Astrocyte (in vitro differentiated cells and primary cell): ENCODE results near the gene MBNL3. TPM values are rescaled to one million over a fixed set of nuclear protein-coding genes. Genes with fewer than 3 reads are reported as not detected.
A peak's percentile ranks its signal among the peaks of the same experiment; 100 is the strongest.

ENCODE experiments used
- DNase-seq: peaks from one replicate; pipeline ENCODE4 v3.0.0-alpha.2; 2010; ENCODE audit warnings: low read depth
- FAIRE-seq: peaks from 2 replicates; lab custom pipeline; 2011; peaks lifted over from hg19 to GRCh38; lab: Jason Lieb, UNC
- H2AFZ ChIP-seq: 2 replicates; pipeline ENCODE4 v1.6.0; 2012; ENCODE audit warnings: low read depth, low read length, inconsistent platforms
- H3K27ac ChIP-seq: 2 replicates; pipeline ENCODE4 v1.5.1; 2011; ENCODE audit warnings: low read depth, low read length, inconsistent platforms
- H3K27me3 ChIP-seq: 2 replicates; pipeline ENCODE4 v1.6.0; 2011; ENCODE audit warnings: low read length, inconsistent platforms; ENCODE audit not compliant: insufficient read depth
- H3K36me3 ChIP-seq: 2 replicates; pipeline ENCODE4 v1.5.1; 2011; ENCODE audit warnings: low read length, inconsistent platforms; ENCODE audit not compliant: insufficient read depth
- H3K4me1 ChIP-seq: 2 replicates; pipeline ENCODE4 v1.5.1; 2011; ENCODE audit warnings: low read length, inconsistent platforms; ENCODE audit not compliant: insufficient read depth
- H3K4me2 ChIP-seq: 2 replicates; pipeline ENCODE4 v1.6.0; 2012; ENCODE audit warnings: low read length, inconsistent platforms
- H3K4me3 ChIP-seq: 2 replicates; pipeline ENCODE4 v1.5.1; 2011; ENCODE audit warnings: low read depth, mild to moderate bottlenecking, low read length, inconsistent platforms; ENCODE audit not compliant: insufficient read depth
- H3K79me2 ChIP-seq: 2 replicates; pipeline ENCODE4 v1.6.0; 2012; ENCODE audit warnings: mild to moderate bottlenecking, low read length, inconsistent platforms; ENCODE audit not compliant: insufficient read depth
- H3K9ac ChIP-seq: 2 replicates; pipeline ENCODE4 v1.6.0; 2012; ENCODE audit warnings: mild to moderate bottlenecking, low read length, inconsistent platforms
- H3K9me3 ChIP-seq: 2 replicates; pipeline ENCODE4 v1.5.1; 2012; ENCODE audit warnings: low read depth, mild to moderate bottlenecking, low read length, inconsistent platforms; ENCODE audit not compliant: insufficient read depth
- H4K20me1 ChIP-seq: 2 replicates; pipeline ENCODE4 v1.6.0; 2012; ENCODE audit warnings: low read length, inconsistent platforms; ENCODE audit not compliant: insufficient read depth
- H3K27ac Mint-ChIP-seq: one replicate; pipeline ENCODE4 v1.8.0; 2021; ENCODE audit warnings: mild to moderate bottlenecking, mixed read lengths; ENCODE audit not compliant: unreplicated experiment
- H3K27me3 Mint-ChIP-seq: one replicate; pipeline ENCODE4 v1.8.0; 2021; ENCODE audit warnings: low read depth, mixed read lengths; ENCODE audit not compliant: unreplicated experiment
- H3K36me3 Mint-ChIP-seq: one replicate; pipeline ENCODE4 v1.8.0; 2021; ENCODE audit warnings: low read depth, mixed read lengths; ENCODE audit not compliant: unreplicated experiment
- H3K4me1 Mint-ChIP-seq: one replicate; pipeline ENCODE4 v1.8.0; 2021; ENCODE audit warnings: low read depth, mixed read lengths; ENCODE audit not compliant: unreplicated experiment
- H3K4me3 Mint-ChIP-seq: one replicate; pipeline ENCODE4 v1.8.0; 2021; ENCODE audit warnings: mild to moderate bottlenecking, moderate library complexity, mixed read lengths; ENCODE audit not compliant: unreplicated experiment
- H3K9me3 Mint-ChIP-seq: one replicate; pipeline ENCODE4 v1.8.0; 2021; ENCODE audit warnings: mild to moderate bottlenecking, mixed read lengths; ENCODE audit not compliant: unreplicated experiment
- EZH2 ChIP-seq: IDR thresholded peaks from 2 replicates; pipeline ENCODE4 v1.6.1; 2012; ENCODE audit warnings: mild to moderate bottlenecking, low read length, inconsistent platforms; ENCODE audit not compliant: insufficient read depth
- total RNA-seq: library from RNA; stranded (reverse); gene quantifications from 2 replicates; pipeline ENCODE4 v1.2.1, GENCODE V29; 2021
- TF ChIP-seq, protein P1 (sequence below): IDR thresholded peaks from 2 replicates; pipeline ENCODE4 v1.5.1; 2011; ENCODE audit warnings: low read depth, mild to moderate bottlenecking, inconsistent platforms, low read length, moderate library complexity; ENCODE audit not compliant: insufficient read depth

Gene MBNL3
- total RNA-seq, 1 donor from 2014 or later, result 4.1 TPM

GRCh38 chrX:132444936-132445335 is 43.9 kb downstream of the MBNL3 start:
- no peak for TF ChIP-seq EZH2
- TF ChIP-seq, protein P1, sequence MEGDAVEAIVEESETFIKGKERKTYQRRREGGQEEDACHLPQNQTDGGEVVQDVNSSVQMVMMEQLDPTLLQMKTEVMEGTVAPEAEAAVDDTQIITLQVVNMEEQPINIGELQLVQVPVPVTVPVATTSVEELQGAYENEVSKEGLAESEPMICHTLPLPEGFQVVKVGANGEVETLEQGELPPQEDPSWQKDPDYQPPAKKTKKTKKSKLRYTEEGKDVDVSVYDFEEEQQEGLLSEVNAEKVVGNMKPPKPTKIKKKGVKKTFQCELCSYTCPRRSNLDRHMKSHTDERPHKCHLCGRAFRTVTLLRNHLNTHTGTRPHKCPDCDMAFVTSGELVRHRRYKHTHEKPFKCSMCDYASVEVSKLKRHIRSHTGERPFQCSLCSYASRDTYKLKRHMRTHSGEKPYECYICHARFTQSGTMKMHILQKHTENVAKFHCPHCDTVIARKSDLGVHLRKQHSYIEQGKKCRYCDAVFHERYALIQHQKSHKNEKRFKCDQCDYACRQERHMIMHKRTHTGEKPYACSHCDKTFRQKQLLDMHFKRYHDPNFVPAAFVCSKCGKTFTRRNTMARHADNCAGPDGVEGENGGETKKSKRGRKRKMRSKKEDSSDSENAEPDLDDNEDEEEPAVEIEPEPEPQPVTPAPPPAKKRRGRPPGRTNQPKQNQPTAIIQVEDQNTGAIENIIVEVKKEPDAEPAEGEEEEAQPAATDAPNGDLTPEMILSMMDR, result no peak
- H3K4me2 ChIP-seq, result no peak overlapping the region
- Mint-ChIP-seq H3K4me1 (no peaks in the 10 kb centered on the region), H3K27me3 (no peaks in the 10 kb centered on the region), H3K36me3 (no peaks in the 10 kb centered on the region), H3K9me3 (peaks cover 6% of the 10 kb centered on the region), H3K27ac (no peak overlapping the region), H3K4me3 (no peak overlapping the region)
- no peaks in the 10 kb centered on the region for H3K79me2 ChIP-seq
- H3K9me3 ChIP-seq, result no peaks in the 10 kb centered on the region
- FAIRE-seq, result peak; percentile 76
- no peak overlapping the region for H2AFZ ChIP-seq
- no peak overlapping the region for H3K9ac ChIP-seq
- H3K27ac ChIP-seq, result no peak overlapping the region
- H3K27me3 ChIP-seq, result no peaks in the 10 kb centered on the region
- no peaks in the 10 kb centered on the region for H3K4me1 ChIP-seq
- no peak overlapping the region for H3K4me3 ChIP-seq
- no peak for DNase-seq
- no peaks in the 10 kb centered on the region for H4K20me1 ChIP-seq
- no peaks in the 10 kb centered on the region for H3K36me3 ChIP-seq

DNA sequence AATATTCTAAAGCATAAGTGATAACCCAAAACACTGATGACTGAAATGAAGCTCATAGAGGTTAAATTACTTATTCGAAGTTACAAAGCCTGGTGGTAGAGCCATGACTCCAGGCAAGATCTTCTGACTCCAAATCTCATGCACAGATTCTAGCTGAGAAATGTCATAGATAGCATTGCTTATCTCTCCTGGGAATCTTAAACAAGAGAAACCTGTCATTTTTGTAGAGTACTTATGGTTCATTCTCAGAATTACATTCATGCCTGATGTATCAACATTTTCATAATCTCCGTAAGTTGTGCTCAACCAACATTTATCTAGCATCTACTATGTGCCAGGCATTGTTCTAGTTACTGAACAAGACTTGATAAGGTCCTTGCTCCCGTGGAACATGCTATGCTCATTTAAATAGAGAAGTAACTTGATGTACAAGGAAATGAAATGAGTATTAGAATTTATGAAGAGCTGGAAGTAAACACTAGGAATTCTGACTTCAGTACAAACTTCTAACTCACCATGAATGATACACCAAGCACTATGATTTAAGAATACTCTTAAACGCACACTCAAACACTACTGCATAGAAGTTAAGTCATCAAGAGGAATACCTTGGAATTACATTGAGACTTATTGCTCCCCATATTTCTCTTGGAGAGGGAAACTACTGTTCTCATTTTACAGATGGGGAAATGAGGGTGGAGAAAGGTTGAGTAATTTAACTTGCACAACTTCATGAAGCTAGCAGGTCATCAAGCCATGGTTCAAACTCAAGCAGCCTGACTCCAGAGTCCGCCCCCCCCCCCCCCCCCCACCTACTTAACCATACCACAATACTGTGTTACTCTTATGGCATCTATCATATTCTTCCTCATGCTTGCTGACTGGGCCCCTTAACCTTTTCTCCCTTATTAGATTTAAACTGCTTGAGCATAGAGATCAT is 45.4 kb downstream of the MBNL3 start:
- Histone ChIP-seq H3K36me3 (no peaks in the 10 kb centered on the region), H2AFZ (no peak overlapping the region), H3K79me2 (no peaks in the 10 kb centered on the region), H3K27me3 (no peaks in the 10 kb centered on the region), H3K9ac (no peak overlapping the region), H3K4me3 (no peak overlapping the region), H3K9me3 (no peaks in the 10 kb centered on the region), H4K20me1 (no peaks in the 10 kb centered on the region), H3K27ac (no peak overlapping the region), H3K4me2 (no peak overlapping the region), H3K4me1 (no peaks in the 10 kb centered on the region)
- Mint-ChIP-seq H3K4me1 (no peaks in the 10 kb centered on the region), H3K36me3 (no peaks in the 10 kb centered on the region), H3K27me3 (no peaks in the 10 kb centered on the region), H3K9me3 (peaks cover 1% of the 10 kb centered on the region), H3K27ac (no peak overlapping the region), H3K4me3 (no peak overlapping the region)
- DNase-seq (no peak), FAIRE-seq (peak; percentile 99)
- TF ChIP-seq EZH2, result no peak
- TF ChIP-seq, protein P1, result no peak

GRCh38 chrX:132442691-132443090 is 46.1 kb downstream of the MBNL3 start:
- Histone ChIP-seq H3K4me2 (no peak overlapping the region), H3K36me3 (no peaks in the 10 kb centered on the region), H3K4me3 (no peak overlapping the region), H3K9ac (no peak overlapping the region), H3K27ac (no peak overlapping the region), H3K27me3 (no peaks in the 10 kb centered on the region), H3K4me1 (no peaks in the 10 kb centered on the region), H4K20me1 (no peaks in the 10 kb centered on the region), H3K79me2 (no peaks in the 10 kb centered on the region), H2AFZ (no peak overlapping the region), H3K9me3 (no peaks in the 10 kb centered on the region)
- DNase-seq (peak; percentile 28), FAIRE-seq (no peak)
- Mint-ChIP-seq H3K4me1 (no peaks in the 10 kb centered on the region), H3K9me3 (no peaks in the 10 kb centered on the region), H3K36me3 (no peaks in the 10 kb centered on the region), H3K4me3 (no peak overlapping the region), H3K27ac (no peak overlapping the region), H3K27me3 (no peaks in the 10 kb centered on the region)
- TF ChIP-seq, protein P1, result no peak
